HG02870 (cell line): Measurements from ENCODE around the gene EIPR1.
"Not testable (repeated sequence)": the region's sequence is repeated elsewhere in the genome, so short reads cannot be mapped to it uniquely, and the experiment has no call there.

Source experiments
- ATAC-seq: cut with Tn5 transposase; IDR thresholded peaks from one replicate; pipeline ENCODE4 v1.9.1; 2021; ENCODE audit warnings: mild to moderate bottlenecking, moderate library complexity; ENCODE audit not compliant: unreplicated experiment

EIPR1 gene

DNA sequence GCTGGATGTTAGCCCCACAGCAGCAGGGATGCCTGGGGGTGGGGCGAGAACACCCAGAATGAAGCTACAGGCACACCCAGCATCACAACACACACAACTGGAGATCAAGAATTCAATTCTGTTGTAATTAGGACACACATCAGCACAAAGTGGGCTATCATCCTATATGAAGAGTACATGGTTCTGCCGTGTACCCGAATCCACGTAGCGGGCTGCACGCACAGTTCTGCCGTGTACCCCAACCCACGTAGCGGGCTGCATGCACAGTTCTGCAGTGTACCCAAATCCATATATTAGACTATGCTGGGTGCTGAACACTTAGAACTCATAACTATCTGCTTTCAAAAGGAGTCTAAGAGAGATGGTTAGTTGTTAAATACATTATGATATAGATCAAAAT, 86.5 kb downstream of the EIPR1 start:
- no peak for ATAC-seq

DNA sequence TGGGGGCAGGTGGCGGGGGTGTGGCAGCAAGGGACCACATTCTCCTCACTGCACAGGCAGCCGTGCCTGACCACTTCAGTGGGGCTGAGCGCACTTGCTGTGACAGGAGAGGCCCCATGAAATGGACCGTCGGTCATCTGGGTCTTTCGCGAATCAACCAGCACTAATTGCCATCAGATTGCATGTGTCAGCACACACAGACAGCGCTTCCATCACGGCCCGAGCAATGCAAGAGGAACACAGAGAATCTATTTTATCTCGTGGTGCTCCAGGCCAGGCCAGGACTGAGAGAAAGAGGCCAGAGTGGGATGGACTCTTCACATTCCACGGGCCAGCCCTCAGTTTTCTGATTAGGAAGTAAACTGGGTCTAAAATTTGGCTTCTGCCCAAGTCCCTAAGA, 87.0 kb downstream of the EIPR1 start:
- no peak for ATAC-seq

DNA sequence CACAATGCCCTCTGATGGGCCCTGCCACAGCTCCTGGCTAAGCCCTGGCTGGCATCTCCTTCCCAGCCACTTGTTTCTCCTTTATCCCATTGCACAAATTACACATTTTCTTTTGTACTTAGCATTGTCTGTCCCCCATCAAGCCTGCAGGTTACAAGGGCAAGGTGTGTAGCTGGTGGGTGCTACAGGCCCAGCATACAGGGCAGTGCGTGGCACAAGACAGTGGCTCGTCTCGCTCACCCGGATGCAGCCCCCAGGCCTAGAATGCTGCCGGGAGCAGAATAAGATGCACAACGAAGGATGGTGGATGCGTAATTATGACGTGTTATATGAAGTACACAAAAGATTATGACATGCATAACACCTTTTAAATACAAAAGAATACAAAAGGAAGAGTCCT, 87.6 kb downstream of the EIPR1 start:
- ATAC-seq: no peak

DNA sequence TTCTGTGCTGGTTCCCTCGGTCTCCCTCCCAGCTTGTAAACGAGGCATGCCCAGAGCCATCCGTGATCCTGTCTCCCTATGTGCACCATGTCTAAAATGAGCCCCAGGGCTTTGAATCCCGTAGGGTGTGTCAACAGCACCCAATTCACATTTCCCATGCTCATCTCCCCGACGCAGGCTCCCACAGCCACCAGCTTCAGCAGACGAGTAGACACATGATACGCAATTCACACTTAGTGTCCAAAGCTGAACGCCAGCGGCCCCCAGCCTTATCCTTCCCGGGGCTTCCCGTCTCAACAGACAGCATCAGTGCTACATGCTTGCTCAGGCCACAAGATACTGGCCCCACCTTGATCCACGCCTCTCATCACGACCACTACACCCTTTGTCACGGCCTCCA, 88.1 kb downstream of the EIPR1 start:
- no peak for ATAC-seq

DNA sequence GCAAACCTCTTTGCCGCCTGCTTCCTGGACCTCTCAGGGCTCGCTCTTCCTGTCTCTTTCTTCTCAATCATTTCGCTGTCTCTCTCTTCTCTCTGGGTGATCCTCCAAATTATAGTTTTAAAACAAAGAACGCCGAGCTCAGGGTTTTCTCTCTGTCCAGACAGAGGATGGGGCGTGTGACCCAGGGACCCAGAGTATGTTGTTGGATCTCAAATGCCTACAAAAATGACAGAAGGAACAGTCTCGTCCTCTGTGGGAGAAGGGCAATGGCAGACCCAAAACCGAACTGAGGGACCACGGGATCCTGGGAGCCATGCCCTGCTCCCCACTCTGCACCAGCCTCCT, 88.5 kb downstream of the EIPR1 start:
- ATAC-seq: no peak

DNA sequence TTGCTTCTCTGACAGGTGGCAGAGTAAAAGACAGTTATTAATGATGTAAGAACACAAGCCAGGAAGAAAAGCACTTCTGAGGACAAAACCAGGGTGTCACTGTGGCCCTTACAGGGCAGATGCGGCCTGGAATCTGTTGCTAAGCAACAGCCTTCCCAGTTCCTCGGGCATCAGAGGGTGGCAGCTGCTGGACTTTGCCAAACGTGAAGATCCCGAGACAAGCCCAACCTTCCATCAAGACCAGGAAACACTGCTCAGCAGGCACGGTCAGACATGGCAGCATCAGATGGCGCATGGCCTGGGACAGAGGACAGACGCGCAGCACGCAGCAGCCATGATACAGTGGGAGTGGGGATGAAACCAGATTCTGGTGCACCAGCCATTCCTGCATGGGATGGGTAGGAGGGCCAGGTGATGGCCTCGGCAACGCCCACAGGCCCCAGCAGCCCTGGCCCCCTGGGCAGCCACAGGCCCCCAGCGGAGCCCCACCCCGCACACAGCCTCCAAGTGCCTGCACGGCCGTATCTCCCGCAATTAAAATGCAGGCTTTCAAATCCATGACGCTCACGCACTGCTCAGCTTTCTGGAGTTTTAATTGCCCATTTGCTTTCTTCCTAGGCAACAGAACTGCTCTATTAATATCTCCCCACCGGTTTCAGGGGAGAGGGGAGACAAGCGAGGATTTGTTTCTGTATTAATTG, 89.0 kb downstream of the EIPR1 start:
- ATAC-seq: no peak

DNA sequence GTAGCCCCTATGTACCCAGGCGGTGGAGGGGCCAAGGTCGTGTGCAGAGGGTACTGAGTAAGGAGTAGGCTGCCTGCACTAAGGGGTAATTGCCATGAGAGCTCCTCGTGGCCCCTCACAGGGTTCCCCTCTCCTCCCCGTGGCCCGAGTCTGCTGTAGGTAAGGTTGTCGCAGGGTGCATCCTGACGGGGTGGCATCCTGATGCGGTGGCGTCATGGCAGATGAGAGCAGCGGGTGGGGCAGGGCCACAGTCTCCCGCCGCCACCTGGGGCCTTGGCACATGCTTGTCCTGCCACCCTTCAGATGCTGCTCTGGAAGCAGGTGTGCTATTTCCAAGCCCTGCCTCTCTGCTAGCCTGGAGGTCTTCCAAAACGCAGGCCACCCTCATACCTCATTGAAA, 89.7 kb downstream of the EIPR1 start:
- no peak for ATAC-seq

DNA sequence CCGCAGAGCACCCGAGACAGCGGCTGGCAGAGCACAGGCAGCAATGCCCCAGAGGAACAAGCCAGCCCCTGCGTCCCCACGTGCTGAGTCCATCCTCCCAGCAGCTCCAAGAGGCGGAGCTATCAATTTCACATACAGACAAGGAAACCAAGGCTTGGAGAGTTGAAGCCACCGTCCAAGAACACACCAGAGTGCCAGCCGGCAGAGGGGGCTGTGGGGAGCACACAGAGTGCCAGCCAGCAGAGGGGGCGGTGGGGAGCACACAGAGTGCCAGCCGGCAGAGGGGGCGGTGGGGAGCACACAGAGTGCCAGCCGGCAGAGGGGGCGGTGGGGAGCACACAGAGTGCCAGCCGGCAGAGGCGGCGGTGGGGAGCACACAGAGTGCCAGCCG, 91.0 kb downstream of the EIPR1 start:
- ATAC-seq: not testable (repeated sequence)

DNA sequence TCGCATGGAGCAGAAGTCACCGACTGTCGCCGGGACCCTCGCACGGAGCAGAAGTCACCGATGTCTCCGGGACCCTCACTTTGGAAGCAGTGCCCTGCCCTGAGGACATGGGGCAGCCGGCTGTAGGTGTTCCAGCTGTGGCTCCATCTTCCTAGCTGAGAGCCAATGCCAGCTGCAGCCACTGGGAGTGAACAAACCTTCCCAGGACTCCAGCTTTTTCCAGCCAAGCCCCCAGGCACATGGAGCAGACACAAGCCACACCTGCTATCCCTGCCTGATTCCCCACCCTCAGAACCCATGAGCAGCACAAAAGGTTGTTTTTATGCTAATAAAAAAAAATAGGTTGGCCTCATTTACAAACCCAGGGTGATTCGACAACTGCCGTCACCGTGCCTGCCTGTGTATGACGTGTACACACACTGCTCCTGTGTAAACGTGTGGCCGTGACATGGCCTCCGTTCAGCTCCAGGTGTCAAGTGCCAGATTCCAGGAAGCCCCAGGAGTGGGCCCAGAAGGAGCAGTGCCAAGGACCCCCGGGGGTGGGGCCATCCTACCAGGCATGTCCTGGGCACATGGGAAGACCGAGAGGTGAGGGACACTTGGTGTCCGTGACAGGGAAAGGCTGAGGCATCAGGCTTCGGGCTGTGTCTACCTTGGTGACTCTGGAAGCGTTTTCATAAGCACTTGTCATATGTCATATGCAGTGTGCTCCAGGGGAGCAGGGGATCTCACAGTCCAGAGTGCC, 91.5 kb downstream of the EIPR1 start:
- no peak for ATAC-seq

DNA sequence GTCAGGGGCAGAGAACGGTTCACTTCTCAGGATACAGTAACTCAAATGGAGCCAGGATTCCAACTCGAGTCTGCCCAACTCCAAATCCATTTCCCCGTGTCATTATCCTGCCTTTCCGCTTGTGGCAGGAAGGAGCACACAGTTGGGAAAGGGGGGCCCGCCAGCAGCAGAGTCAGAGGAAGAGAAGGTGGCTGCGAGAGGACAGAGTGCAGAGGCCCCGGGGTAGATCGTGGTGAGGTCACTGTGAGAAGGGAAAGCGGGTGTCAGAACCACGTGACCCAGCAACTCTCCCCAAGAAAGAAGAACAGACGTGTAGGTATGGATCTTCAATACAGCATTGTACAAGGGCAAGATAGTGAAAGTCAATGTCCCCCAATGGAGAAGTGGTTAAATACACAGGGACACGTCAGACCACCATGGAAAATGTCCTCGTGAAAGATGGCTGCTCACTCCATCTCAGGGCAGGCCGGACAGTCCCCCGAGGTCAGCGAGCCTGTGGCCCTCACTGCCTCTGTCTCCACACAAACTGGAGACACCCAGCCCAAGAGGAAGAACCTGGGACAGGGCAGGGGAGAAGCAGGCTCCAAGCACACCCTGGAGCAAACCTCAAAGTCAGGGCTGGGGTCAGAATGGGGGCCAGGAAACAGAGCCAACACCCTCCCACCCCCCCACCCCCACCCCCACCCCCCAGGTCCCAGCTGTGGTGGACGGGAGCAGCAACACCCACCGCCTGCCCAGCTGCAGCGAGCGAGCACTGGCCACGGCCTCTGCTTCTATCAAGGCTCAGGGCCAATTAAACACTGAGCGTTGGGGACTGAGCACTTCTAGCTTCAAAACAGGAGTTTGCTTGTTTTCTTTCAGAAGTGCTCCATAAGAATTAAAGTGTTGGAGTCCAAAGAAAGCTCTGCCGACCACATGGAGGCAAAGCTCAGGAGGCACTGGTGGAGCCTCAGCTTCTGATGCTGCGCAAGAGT, 92.7 kb downstream of the EIPR1 start:
- no peak for ATAC-seq

DNA sequence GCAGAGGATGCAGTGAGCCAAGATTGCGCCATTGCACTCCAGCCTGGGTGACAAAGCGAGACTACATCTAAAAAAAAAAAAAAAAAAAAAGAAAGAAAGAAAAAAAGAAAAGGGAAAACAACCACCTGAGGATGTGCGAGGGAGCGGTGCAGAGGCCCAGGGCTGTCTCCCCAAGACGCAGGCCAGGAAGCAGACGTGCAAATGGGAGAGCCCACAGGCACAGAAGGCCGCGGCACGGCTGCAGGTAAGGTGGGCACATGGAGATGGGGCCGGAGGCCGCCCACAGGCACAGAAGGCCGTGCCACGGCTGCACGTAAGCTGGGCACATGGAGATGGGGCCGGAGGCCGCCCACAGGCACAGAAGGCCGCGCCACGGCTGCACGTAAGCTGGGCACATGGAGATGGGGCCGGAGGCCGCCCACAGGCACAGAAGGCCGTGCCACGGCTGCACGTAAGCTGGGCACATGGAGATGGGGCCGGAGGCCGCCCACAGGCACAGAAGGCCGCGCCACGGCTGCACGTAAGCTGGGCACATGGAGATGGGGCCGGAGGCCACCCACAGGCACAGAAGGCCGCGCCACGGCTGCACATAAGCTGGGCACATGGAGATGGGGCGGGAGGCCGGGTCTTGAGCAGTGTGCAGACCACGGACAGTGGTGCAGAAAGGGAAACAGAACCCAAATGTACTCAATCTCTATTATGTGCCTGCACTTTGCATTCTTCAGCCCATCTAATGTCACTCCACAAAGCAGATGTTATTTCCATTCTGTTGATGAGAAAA, 93.6 kb downstream of the EIPR1 start:
- not testable (repeated sequence) for ATAC-seq

DNA sequence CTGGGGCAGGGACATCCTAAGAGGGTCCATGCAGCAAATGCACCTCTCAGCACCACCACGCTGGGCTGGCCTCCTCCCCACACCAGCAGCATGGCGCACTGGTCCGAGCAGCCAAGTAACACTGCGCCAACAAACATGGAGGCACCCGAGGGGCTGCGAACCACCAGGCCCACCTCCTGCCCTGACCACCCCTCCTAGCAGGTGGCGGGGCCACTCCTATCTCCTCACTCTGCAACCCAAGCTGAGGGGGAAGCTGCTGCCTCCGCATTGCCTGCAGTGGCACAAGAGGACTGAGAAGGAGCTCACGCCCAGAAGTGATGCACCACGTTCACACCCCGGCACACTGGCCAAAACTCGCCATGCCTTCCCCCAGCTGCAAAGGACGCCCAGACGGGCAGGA, 94.4 kb downstream of the EIPR1 start:
- no peak for ATAC-seq

DNA sequence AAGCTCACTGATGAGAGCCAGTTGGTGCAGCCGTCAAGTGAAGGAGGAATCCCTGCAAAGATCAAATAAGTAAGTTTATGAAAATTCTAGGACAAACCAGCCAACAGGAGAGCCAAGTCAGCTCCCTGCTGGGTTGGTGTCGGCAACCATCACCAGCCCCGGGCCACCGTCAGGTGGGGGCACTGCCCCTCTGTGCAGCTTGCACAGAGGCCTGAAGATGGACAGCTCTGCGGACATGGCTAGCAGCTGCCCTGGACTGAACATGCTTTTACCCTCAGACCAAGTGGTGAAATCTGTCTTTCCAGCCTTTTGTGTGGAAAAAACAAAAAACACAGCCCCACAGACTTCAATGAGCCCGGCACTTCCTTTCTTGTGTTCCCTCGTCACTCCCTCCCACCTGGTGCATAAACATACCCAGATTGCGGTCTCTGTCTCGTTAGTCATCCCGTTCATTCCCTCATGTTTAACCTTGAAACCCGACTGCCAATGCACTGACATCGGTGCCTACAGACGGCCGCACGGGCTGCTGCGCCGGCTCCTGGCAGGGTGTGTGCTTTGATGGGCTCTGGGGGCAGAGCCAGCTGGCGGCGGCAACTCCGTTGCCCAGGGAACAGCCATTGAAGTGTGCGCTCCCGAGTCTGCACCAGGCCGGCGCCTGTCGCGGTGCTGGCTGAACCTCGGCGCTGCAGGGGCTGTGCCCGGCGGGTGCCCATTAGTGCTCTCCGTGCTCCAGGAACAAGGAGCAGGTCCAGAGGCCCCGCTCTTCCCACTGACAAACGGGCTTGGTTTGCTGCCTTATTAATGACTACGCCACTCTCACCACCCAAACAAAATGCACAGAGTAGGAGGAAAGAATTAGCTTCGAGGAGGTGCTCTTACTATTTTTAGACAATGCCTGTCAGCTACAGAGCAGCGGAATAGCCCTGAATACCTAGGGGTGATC, 95.3 kb downstream of the EIPR1 start:
- no peak for ATAC-seq

DNA sequence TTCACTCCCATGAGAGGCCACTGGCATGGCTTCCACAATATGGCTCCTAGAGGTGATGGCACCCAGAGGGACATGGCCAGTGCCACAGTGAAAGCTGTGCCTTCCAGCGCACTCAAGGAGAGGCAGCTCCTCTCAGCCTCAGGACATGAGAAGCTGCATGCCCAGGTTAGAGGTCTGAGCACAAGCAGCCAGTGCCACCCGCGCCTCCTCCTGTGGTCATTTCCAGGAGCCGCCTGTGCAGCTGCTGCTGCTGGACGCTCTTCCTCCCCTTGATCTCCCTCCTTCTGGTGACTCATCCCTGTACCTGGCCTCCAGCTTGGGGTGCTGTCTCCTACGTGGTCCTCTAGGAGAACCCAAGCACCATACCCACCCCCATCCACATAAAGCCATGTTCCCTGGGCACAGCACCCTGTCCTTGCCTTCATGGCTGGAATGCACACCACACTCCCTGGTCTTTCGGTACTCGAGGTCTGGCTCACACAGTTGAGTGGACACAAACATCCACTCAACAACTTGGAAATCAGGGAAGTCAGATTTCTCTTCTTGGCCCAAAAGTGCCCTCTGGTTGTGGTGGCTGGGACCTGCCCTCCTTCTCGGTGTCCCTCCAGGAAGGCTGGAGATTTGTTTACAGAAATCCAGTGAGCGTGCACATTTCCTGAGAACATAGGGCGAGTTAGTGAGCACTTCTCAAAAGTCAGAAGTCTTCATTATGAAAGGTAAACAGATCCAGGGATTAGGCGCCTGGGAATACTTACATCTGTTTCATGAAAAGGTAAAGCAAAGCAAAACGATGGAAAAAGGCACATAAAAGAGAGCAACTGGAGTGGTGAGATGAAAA, 96.7 kb downstream of the EIPR1 start:
- no peak for ATAC-seq

DNA sequence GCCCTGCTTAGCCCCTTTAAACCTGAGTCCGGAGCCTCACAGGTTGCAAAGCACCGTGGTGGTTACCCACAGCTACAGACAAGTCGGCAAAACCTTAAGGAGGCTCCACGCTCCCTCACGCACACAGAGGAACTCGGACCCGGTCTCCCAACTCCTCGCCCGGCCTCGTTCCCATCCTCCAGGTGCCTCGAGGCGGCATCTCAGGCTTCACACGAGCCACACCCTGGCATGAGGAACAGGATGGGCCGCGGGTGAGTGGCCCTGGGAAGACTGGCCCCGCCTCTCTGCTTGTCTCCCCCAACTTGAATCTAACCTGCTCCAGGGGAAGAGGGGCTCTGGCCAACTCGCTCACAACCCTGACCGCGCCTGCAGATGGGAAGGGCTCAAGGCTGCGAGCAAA, 97.4 kb downstream of the EIPR1 start:
- ATAC-seq: no peak

DNA sequence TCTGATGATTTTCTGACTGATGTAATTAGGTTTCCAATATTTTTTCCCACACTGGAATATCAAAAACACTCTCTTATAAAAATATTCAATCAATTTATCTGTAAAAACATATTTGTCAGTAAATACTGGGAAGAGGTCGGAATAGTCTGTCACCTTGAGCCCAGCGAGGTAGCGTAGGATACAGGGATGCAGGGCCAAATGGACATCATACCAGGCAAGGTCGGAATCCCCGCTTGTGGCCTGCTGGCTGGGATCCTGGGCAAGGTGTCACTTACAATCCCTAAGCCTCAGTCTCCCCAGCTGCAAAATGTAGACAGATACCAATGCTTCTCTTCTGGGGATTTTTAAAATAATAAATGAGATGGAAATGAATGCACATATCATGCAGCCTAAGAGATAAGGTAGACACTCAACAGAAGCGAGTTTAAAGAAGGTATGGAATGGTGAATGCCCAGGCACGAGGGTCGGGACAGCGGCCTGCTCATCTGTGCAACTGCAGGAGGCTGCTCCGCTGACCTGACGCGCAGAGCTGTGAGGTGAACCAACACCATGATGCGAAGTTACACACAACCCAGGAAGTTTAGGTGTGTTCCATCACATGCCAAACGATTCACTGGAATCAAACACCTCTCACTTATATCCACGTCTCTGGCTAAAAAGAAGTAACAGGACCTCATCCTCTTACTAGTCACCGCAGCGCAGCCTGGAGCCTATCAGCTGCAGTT, 98.2 kb downstream of the EIPR1 start:
- ATAC-seq: no peak

DNA sequence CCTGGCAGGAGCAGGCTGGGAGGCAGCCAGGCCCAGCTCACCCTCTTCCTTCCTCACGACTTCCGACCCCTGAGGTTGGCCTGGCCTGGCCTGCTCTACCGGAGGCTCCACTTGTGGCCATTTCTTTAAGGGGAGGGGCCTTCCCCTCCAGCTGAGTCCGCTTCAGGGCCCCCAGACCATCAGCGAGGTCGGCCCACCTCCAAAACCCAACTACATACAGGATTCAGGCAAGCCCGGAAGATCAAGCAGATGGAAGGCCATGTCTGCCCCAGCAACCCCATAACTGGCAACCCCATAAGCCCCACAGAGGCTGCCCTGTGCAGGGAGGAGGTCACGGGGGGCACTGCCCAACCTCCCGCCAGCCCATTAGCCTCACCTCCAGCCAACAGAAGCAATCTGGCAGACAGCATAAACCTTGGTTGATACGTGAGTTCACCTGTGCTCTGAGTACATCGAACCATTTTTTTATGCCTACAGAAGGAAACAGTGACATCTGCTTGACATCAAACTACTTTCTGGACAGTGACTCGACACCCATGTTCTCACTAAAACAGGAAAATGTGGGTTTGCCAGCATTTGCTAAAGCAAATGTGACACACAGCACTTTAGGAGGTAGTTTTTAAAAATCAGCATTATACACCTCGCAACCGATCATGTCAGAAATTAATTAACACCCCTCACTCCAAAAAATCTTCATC, 98.9 kb downstream of the EIPR1 start:
- no peak for ATAC-seq
